ENCODE results near the gene CLTC. TPM values are rescaled to one million over a fixed set of nuclear protein-coding genes. Genes with fewer than 3 reads are reported as not detected.

The CLTC gene
- total and polyA plus RNA-seq, 2 of the 4 experiments (the other 2 are of a cell fraction): 181 to 641 TPM

DNA sequence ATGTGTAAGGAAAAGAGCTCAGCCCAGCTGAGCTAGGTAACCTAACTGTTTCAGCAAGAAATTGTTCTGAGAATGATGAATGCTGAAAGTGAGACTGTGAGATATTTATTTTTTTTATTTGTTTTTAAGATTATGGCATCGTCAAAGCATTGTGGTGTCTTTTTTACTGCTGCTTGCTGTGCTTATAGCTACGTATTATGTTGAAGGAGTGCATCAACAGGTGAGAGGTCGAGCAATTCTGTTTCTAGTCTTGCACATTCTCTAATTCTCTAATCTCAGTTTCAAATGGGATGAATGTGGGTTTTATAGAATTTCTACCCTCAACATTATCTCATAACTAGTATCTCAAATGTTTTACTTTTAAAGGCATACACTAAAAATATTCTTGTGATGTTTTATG lies 117.6 kb downstream of the CLTC start:
- CTCF ChIA-PET: interaction anchor here (1.2 kb wide), 1 partner anchor 10 kb away, joined by 4 read pairs; no protein-coding TSS in a partner anchor

More for the DNA sequence above, 117.6 kb downstream of the CLTC start:
- Histone ChIP-seq H2AK5ac (ENCODE audit: low read depth, low read length) (no peak overlapping the region), H2BK15ac (ENCODE audit: low read depth, low read length) (no peak overlapping the region), H3K23ac (ENCODE audit: low read depth, low read length) (no peak overlapping the region), H3K9me1 (ENCODE audit: insufficient read depth, low read length) (no peaks in the 10 kb centered on the region), H3K18ac (ENCODE audit: low read depth, low read length) (no peak overlapping the region), H4K5ac (ENCODE audit: low read depth, low read length) (no peak overlapping the region), H3K4me1 (ENCODE audit: control insufficient read depth, insufficient read depth, low read length) (no peaks in the 10 kb centered on the region), H3K27ac (ENCODE audit: insufficient read depth, low read length) (no peak overlapping the region), H3K36me3 (ENCODE audit: control insufficient read depth, insufficient read depth, low read length) (peaks cover 6% of the 10 kb centered on the region), H3K9me3 (ENCODE audit: control insufficient read depth, insufficient read depth, low read length) (no peaks in the 10 kb centered on the region), H2AFZ (replicated peaks; ENCODE audit: low read length, poor library complexity) (no peak overlapping the region), H3K4me3 (ENCODE audit: insufficient read depth, low read depth, low read length) (no peak overlapping the region), H2AK9ac (replicated peaks; ENCODE audit: low read depth, low read length, poor library complexity) (no peak overlapping the region), H3K4ac (ENCODE audit: low read depth, low read length) (no peak overlapping the region), H4K20me1 (ENCODE audit: insufficient read depth, low read length) (no peaks in the 10 kb centered on the region), H4K8ac (ENCODE audit: low read depth in 2 of 2, low read length in 2 of 2) (no peak overlapping the region), H2BK5ac (ENCODE audit: low read depth, low read length, poor library complexity, severe bottlenecking) (no peak overlapping the region), H3K14ac (replicated peaks; ENCODE audit: low read depth, low read length) (no peak overlapping the region), H2BK120ac (ENCODE audit: low read depth, low read length) (no peak overlapping the region), H4K91ac (ENCODE audit: insufficient read depth, low read depth, low read length) (no peak overlapping the region), H3K27me3 (ENCODE audit: control insufficient read depth, insufficient read depth, low read length) (no peaks in the 10 kb centered on the region), H3K79me1 (ENCODE audit: low read depth in 1 of 2, low read length in 2 of 2) (peaks cover 3 to 26% of the 10 kb centered on the region in 2 experiments; a peak in 3 of 4 replicates), H2BK20ac (ENCODE audit: low read depth, low read length) (no peak overlapping the region), H3K56ac (ENCODE audit: extremely low read depth, insufficient read depth, low read length) (no peak overlapping the region), H3K4me2 (ENCODE audit: low read depth, low read length) (no peak overlapping the region), H3K9ac (ENCODE audit: low read depth, low read length) (no peak overlapping the region)
- POLR2A ChIA-PET (ENCODE audit: unreplicated experiment): no interaction called here
- dilution Hi-C loops (cut with HindIII; ENCODE audit: low sequenced_read_pairs, unreplicated experiment) (no loop called here), in situ Hi-C loops (cut with MboI; ENCODE audit: low sequenced_read_pairs) (no loop called here), intact Hi-C loops (cut with micrococcal nuclease) (no loop called here)
- ATAC-seq (ENCODE audit: low read depth) (no peak), DNase-seq (no peak)
- WGBS, 2 experiments (ENCODE audit: extremely low coverage in 2 of 2, insufficient read length in 1 of 2): no CpG with 5 or more reads among the region's 3 CpGs
- no TSS peak for BruUV-seq (replicated peaks)
- TF ChIP-seq CHD1 (IDR thresholded peaks at IDR 0.05; ENCODE audit: low read depth, low read length): no peak
- no peak for TF ChIP-seq MAFK (IDR thresholded peaks at IDR 0.05; ENCODE audit: low read depth, low read length)
- TF ChIP-seq POLR2A (IDR thresholded peaks at IDR 0.05; ENCODE audit: low read depth, low read length): no peak
- no peak for TF ChIP-seq FOS (IDR thresholded peaks at IDR 0.05; ENCODE audit: low read depth, low read length)
- no peak for TF ChIP-seq CEBPB (IDR thresholded peaks at IDR 0.05; ENCODE audit: low read depth, low read length)
- TF ChIP-seq MAZ (IDR thresholded peaks at IDR 0.05; ENCODE audit: borderline replicate concordance, low read depth, low read length): no peak
- TF ChIP-seq NFE2L2 (IDR thresholded peaks at IDR 0.05; ENCODE audit: low read depth, low read length): no peak
- no peak for TF ChIP-seq MXI1 (IDR thresholded peaks at IDR 0.05; ENCODE audit: borderline replicate concordance, low read depth, low read length)
- TF ChIP-seq, protein P1, sequence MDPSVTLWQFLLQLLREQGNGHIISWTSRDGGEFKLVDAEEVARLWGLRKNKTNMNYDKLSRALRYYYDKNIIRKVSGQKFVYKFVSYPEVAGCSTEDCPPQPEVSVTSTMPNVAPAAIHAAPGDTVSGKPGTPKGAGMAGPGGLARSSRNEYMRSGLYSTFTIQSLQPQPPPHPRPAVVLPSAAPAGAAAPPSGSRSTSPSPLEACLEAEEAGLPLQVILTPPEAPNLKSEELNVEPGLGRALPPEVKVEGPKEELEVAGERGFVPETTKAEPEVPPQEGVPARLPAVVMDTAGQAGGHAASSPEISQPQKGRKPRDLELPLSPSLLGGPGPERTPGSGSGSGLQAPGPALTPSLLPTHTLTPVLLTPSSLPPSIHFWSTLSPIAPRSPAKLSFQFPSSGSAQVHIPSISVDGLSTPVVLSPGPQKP (IDR thresholded peaks at IDR 0.05; ENCODE audit: borderline replicate concordance, low read depth, low read length): no peak
- TF ChIP-seq, protein P2, sequence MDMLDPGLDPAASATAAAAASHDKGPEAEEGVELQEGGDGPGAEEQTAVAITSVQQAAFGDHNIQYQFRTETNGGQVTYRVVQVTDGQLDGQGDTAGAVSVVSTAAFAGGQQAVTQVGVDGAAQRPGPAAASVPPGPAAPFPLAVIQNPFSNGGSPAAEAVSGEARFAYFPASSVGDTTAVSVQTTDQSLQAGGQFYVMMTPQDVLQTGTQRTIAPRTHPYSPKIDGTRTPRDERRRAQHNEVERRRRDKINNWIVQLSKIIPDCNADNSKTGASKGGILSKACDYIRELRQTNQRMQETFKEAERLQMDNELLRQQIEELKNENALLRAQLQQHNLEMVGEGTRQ (IDR thresholded peaks at IDR 0.05; ENCODE audit: low read depth, low read length): no peak
- TF ChIP-seq RAD21 (IDR thresholded peaks at IDR 0.05; ENCODE audit: low read length): no peak
- no peak for TF ChIP-seq RFX5 (IDR thresholded peaks at IDR 0.05; ENCODE audit: low read depth, low read length)
- TF ChIP-seq, protein P3, sequence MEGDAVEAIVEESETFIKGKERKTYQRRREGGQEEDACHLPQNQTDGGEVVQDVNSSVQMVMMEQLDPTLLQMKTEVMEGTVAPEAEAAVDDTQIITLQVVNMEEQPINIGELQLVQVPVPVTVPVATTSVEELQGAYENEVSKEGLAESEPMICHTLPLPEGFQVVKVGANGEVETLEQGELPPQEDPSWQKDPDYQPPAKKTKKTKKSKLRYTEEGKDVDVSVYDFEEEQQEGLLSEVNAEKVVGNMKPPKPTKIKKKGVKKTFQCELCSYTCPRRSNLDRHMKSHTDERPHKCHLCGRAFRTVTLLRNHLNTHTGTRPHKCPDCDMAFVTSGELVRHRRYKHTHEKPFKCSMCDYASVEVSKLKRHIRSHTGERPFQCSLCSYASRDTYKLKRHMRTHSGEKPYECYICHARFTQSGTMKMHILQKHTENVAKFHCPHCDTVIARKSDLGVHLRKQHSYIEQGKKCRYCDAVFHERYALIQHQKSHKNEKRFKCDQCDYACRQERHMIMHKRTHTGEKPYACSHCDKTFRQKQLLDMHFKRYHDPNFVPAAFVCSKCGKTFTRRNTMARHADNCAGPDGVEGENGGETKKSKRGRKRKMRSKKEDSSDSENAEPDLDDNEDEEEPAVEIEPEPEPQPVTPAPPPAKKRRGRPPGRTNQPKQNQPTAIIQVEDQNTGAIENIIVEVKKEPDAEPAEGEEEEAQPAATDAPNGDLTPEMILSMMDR (conservative IDR thresholded peaks at IDR 0.05; ENCODE audit: low read depth, low read length): no peak
